PFSK-1 (cell line): ENCODE data around the gene TSHB.

Experiments used
- FOXP2 ChIP-seq: optimal IDR thresholded peaks from 2 replicates; pipeline ENCODE3; 2011; ENCODE audit warnings: borderline replicate concordance, control low read depth, inconsistent platforms; ENCODE audit not compliant: insufficient read depth; ENCODE audit errors: extremely low read length, extremely low read depth
- POLR2AphosphoS5 ChIP-seq: IDR thresholded peaks from 2 replicates; pipeline ENCODE4 v1.6.1; 2012; ENCODE audit warnings: low read depth, mild to moderate bottlenecking, control low read depth, low read length, moderate library complexity
- REST ChIP-seq, 2 experiments: IDR thresholded peaks; 2 replicates each; pipeline versions ENCODE4 v1.6.1 to v1.8.0; 2011 to 2012; ENCODE audit warnings: low read depth in 2 of 2, low read length in 2 of 2, control low read depth in 1 of 2, inconsistent platforms in 1 of 2, mild to moderate bottlenecking in 1 of 2, moderate library complexity in 1 of 2; ENCODE audit not compliant: insufficient read depth in 1 of 2
- SIN3A ChIP-seq: IDR thresholded peaks from 2 replicates; pipeline ENCODE4 v1.6.1; 2012; ENCODE audit warnings: mild to moderate bottlenecking, low read length, moderate library complexity, borderline replicate concordance; ENCODE audit not compliant: insufficient read depth
- TAF1 ChIP-seq: IDR thresholded peaks from 2 replicates; pipeline ENCODE4 v1.6.1; 2012; ENCODE audit warnings: low read length, control low read depth, borderline replicate concordance; ENCODE audit not compliant: insufficient read depth

DNA sequence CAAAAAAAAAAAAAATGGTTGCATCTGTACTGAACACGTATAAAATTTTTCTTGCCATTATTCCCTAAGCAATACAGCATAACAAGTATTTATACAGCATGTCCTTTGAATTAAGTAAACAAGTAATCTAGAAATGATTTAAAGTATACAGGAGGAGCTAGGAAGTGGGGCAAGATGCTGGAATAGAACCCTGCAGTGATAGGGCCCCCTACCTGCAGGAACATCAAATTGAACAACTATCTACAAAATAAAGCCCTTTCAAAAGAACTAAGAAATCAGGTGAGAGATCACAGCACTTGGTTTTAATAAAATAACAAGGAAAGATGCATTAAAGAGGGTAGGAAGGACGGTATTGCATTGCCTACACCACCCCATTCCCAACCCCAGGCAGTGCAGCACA, 10.9 kb downstream of the TSHB start:
- TF ChIP-seq TAF1 (no peak), POLR2AphosphoS5 (no peak), SIN3A (no peak), REST (IDR thresholded peaks at IDR 0.05; ENCODE audit: insufficient read depth in 1 of 2, low read depth in 2 of 2, low read length in 2 of 2) (no peak), FOXP2 (no peak)
